ENCODE data around the gene BCR. TPM values are rescaled to one million over a fixed set of nuclear protein-coding genes. Genes with fewer than 3 reads are reported as not detected.
A peak's percentile ranks its signal among the peaks of the same experiment; 100 is the strongest.
"Not testable (repeated sequence)": the region's sequence is repeated elsewhere in the genome, so short reads cannot be mapped to it uniquely, and the experiment has no call there.

The BCR gene
- total RNA-seq, 2 experiments from 2014 or later, result 30.4 to 32.0 TPM

GRCh38 chr22:23310443-23311097 lies 130.3 kb downstream of the BCR start:
- H3K27ac Mint-ChIP-seq; ATAC-seq; H3K27me3 Mint-ChIP-seq; POLR2A ChIA-PET; CTCF ChIA-PET; H3K4me3 Mint-ChIP-seq; H3K9me3 Mint-ChIP-seq; intact Hi-C loops (cut with micrococcal nuclease); DNase-seq; H3K36me3 Mint-ChIP-seq (ENCODE audit: low read depth); H3K4me1 Mint-ChIP-seq (ENCODE audit: low read depth): not testable (repeated sequence)

- H3K9me3 Mint-ChIP-seq; H3K27ac Mint-ChIP-seq; H3K36me3 Mint-ChIP-seq (ENCODE audit: low read depth); intact Hi-C loops (cut with micrococcal nuclease); ATAC-seq; H3K4me1 Mint-ChIP-seq (ENCODE audit: low read depth); POLR2A ChIA-PET; CTCF ChIA-PET; H3K4me3 Mint-ChIP-seq; H3K27me3 Mint-ChIP-seq; DNase-seq: not testable (repeated sequence)
Measured at GRCh38 chr22:23311635-23312420, 131.5 kb downstream of the BCR start.

GRCh38 chr22:23313791-23314567 lies 133.7 kb downstream of the BCR start:
- H3K4me1 Mint-ChIP-seq (ENCODE audit: low read depth), result peaks cover 9% of the 10 kb centered on the region
- no peaks in the 10 kb centered on the region for H3K27me3 Mint-ChIP-seq
- H3K9me3 Mint-ChIP-seq, result no peaks in the 10 kb centered on the region
- TF ChIP-seq CTCF (IDR thresholded peaks at IDR 0.05), result no peak
- no peak for DNase-seq
- ChIA-PET CTCF (interaction anchor here (1.2 to 3.3 kb wide), 2 partner anchors 9 to 72 kb away, joined by 3 to 17 read pairs; no protein-coding TSS in a partner anchor), POLR2A (no interaction called here)
- no peaks in the 10 kb centered on the region for H3K36me3 Mint-ChIP-seq (ENCODE audit: low read depth)
- no peak overlapping the region for H3K27ac Mint-ChIP-seq
- no peak overlapping the region for H3K4me3 Mint-ChIP-seq
- intact Hi-C loops (cut with micrococcal nuclease), result no loop called here
- ATAC-seq, result no peak

GRCh38 chr22:23315341-23315917 lies 135.1 kb downstream of the BCR start:
- ATAC-seq (no peak), DNase-seq (peak; percentile 77)
- ChIA-PET CTCF (interaction anchor here (1.2 to 3.3 kb wide), 2 partner anchors 8 to 70 kb away, joined by 3 to 17 read pairs; no protein-coding TSS in a partner anchor), POLR2A (no interaction called here)
- TF ChIP-seq CTCF (IDR thresholded peaks at IDR 0.05), result peak; percentile 86
- Mint-ChIP-seq H3K4me1 (ENCODE audit: low read depth) (peaks cover 9% of the 10 kb centered on the region), H3K27ac (peak overlapping the region; percentile 20), H3K36me3 (ENCODE audit: low read depth) (no peaks in the 10 kb centered on the region), H3K27me3 (no peaks in the 10 kb centered on the region), H3K9me3 (no peaks in the 10 kb centered on the region), H3K4me3 (no peak overlapping the region)
- intact Hi-C loops (cut with micrococcal nuclease), result loop anchor here (5.0 kb wide), 1 partner anchor 62 kb away; no protein-coding TSS in a partner anchor

- H3K27ac Mint-ChIP-seq; H3K4me1 Mint-ChIP-seq (ENCODE audit: low read depth); H3K9me3 Mint-ChIP-seq; ATAC-seq; POLR2A ChIA-PET; DNase-seq; H3K36me3 Mint-ChIP-seq (ENCODE audit: low read depth); H3K27me3 Mint-ChIP-seq; H3K4me3 Mint-ChIP-seq: not testable (repeated sequence)
- CTCF ChIA-PET, result interaction anchor here (3.3 kb wide), 1 partner anchor 69 kb away, joined by 17 read pairs; no protein-coding TSS in a partner anchor
- intact Hi-C loops (cut with micrococcal nuclease), result loop anchor here (5.0 kb wide), 1 partner anchor 61 kb away; no protein-coding TSS in a partner anchor
Measured at GRCh38 chr22:23316596-23316995, 136.3 kb downstream of the BCR start.

- H3K9me3 Mint-ChIP-seq; CTCF ChIA-PET; POLR2A ChIA-PET; H3K36me3 Mint-ChIP-seq (ENCODE audit: low read depth); H3K4me1 Mint-ChIP-seq (ENCODE audit: low read depth); ATAC-seq; H3K4me3 Mint-ChIP-seq; H3K27me3 Mint-ChIP-seq; DNase-seq; H3K27ac Mint-ChIP-seq: not testable (repeated sequence)
- intact Hi-C loops (cut with micrococcal nuclease), result loop anchor here (5.0 kb wide), 1 partner anchor 59 kb away; no protein-coding TSS in a partner anchor
Measured at GRCh38 chr22:23318316-23318715, 138.0 kb downstream of the BCR start.

- CTCF ChIA-PET, result interaction anchor here (0.9 to 2.4 kb wide), 2 partner anchors 13 to 63 kb away, joined by 3 to 10 read pairs; no protein-coding TSS in a partner anchor
- H3K4me3 Mint-ChIP-seq; H3K27me3 Mint-ChIP-seq; H3K36me3 Mint-ChIP-seq (ENCODE audit: low read depth); H3K4me1 Mint-ChIP-seq (ENCODE audit: low read depth); POLR2A ChIA-PET; DNase-seq; H3K27ac Mint-ChIP-seq; ATAC-seq; H3K9me3 Mint-ChIP-seq; intact Hi-C loops (cut with micrococcal nuclease): not testable (repeated sequence)
Measured at GRCh38 chr22:23322497-23323080, 142.3 kb downstream of the BCR start.

GRCh38 chr22:23323960-23324688 lies 143.8 kb downstream of the BCR start:
- H3K4me3 Mint-ChIP-seq; H3K4me1 Mint-ChIP-seq (ENCODE audit: low read depth); H3K36me3 Mint-ChIP-seq (ENCODE audit: low read depth); H3K9me3 Mint-ChIP-seq; intact Hi-C loops (cut with micrococcal nuclease); H3K27ac Mint-ChIP-seq; H3K27me3 Mint-ChIP-seq; DNase-seq; POLR2A ChIA-PET: not testable (repeated sequence)
- peak; percentile 91 for ATAC-seq
- CTCF ChIA-PET, result interaction anchor here (0.9 to 2.4 kb wide), 2 partner anchors 62 kb away, joined by 7 to 10 read pairs; no protein-coding TSS in a partner anchor

Data from activated CD8-positive, alpha-beta T cell treated with anti-CD3 and anti-CD28 coated beads for 36 hours (primary cell).